HK-2 (cell line): ENCODE data around the gene ZNF432.
"Not testable (repeated sequence)": the region's sequence is repeated elsewhere in the genome, so short reads cannot be mapped to it uniquely, and the experiment has no call there.

Experiments
- DNase-seq: peaks from one replicate; pipeline ENCODE4 v3.0.0-alpha.2; 2018; ENCODE audit not compliant: unreplicated experiment

Gene ZNF432

DNA sequence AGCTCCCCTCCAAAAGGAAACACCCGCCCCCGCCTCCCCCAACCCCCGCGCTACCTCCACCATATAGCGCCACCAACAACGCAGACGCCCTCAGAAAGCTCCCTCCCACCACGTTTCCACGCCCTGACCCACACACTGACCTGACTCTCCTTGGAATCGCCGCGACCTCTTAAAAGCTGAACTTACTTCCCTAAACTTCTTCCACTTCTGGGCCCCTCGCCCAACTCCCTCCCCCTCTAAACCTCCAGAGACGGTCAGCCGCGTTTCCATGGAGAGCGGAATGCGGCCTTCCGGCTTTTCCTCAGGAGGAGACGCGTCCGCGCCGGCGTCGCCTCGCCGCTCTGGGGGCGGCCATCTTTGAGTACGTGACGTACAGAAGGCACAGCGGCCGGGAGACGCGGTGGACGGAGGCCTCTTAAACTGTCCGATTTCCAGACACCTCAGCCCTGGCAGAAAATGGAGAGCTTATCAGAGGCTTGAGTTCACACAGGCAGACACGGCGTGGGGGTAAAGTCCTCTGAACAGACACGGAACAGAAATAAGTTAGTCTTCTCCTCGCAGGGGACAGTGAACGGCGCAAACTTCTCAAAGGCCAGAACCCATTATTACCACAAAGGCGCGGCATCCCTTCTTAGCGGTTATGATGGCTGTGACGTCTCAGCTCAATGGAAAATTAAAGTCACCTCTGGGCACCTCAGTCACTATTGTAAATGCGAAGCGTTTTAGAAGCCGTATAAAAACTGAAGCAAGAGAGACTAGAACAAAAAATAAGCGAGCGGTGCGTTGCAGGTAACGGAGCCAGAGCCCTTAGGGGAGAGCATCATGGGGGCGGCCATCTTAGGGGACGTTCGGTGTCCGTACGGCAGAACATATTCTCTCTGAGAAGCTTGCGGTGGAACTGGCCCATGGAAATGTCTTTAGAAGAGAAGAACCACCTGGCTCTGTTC, at the start of gene ZNF432:
ZNF432 (minus strand) TSS at position 284 of the 947 bp plus-strand sequence. CDS start 1,970 bp downstream, outside the sequence.
- DNase-seq, result peak; percentile 92

DNA sequence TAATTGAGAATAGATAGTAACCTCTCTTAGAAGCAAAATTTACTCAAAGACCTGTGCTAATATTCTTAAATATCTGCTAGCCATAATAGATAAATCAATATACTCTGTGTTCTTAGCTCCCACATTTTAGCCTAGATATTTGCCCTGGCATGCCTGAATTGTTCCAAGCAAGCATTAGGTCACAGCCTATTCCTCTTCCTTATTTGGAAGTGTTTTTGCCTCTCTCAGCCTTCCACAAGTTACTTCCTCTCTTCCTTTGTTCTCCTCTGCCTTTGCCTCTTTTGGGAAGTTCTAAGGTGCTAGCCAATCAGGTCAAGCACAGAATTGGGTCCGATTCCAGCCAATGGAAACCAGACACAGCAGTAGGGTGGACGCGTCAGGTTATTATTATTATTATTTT, 47.8 kb upstream of the ZNF432 start:
- not testable (repeated sequence) for DNase-seq

DNA sequence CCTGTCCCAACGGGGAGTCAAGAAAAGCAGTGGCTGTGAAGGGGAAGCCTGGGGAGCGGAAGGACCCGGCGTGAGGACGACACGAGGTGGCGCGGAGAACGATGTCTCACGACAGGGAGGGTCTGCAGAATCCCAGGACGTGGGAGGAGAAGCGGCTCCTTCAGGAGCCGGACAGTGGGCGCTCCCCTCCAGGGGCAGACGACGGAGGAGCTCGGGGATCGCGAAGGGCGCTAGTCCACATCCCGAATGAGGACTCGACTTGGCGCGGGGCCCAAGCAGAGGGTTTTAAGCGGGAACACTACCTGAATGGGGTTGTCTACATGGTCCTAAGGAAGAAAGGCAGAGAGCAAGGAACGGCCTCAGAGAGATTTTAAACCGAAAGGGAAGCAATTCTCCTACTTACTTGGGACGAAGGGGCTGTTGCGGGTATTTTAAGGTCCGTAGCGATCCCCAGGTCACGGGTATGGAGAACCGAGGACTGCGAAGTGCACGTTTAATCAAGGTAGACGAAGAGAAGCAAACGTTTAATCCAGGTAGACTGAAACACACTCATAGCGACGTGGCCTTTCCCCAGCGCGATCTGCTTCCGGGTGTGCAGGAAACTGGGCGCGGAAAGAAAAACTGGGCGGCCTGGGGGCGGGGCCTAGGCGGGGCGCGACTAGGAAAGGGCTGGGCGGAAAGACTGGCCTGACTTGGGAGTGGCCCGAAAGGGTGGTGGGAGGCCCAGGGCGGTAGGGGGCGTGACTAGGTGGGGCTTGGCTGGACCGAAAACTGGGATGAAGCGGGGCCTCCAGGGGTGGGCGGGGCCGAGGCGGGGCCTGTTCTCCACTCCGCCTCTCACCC, 46.8 kb upstream of the ZNF432 start, which contains the start of gene ZNF841:
ZNF841 (minus strand) TSS at position 594 of the 843 bp plus-strand sequence. CDS start 10,964 bp downstream, outside the sequence.
- peak; percentile 95 for DNase-seq

DNA sequence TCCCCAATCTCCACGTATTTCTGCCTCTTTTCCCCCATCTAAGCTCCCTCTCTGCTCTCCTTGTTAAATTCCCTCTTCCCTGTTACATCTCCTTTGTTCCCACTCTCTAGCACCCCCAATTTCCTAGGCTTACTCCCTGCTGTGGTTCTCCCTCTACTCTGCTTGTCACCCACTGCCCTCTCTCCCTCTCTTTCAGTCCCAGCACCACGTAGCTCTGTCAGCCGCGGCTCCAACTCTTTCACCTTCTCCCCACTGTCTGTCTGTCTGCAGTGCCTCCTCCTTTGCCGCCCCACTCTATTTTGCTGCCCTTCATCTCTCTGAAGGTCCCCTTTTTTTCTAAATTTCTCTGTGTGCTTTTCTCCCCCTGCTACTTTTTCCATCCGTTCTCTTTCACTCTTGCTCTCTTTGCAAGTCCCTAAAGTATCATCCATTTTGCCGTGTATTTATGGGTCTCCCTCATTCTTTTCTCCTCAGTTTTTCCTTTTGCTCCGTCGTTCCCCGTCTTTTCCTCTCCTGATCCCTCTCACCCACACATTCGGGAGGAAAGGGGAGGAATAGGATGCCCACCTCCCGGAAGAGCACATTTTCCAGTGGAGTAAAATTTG, 46.0 kb upstream of the ZNF432 start:
- no peak for DNase-seq

DNA sequence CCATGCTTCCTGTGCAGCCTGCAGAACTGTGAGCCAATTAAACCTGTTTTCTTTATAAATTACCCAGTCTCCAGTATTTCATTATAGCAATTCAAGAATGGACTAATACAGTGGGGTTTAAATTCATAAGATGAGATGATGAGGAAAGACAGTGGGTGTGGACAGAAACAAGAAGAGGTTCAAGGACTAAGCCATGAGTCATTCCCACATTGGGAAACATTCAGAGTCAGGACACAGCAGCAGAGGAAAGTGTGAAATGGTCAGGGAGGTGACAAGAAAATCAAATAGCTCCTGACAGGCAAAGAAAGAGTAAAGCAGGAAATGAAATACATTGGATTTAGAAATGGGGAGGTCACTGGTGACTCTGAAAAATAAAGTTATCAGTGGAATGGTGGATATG, 37.8 kb upstream of the ZNF432 start:
- DNase-seq, result no peak

DNA sequence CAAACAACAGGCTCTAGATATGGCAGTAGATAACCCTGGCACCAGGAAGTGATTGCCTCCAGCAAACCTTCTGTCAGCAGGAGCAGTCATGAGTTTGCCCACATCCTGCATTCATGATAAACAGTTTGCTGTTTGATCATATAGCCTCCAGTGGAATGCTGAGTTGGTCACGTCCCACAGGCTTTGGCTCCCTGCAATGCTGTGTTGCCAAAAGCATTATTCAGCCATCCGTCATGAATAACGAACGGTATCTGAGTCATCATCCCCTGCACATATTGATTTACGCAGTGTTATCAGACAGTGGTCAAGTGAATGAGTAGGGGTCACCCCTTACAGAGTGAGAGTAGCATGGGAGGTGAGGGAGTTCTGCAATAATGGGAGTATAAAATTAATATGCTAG, 21.9 kb upstream of the ZNF432 start:
- DNase-seq, result no peak

DNA sequence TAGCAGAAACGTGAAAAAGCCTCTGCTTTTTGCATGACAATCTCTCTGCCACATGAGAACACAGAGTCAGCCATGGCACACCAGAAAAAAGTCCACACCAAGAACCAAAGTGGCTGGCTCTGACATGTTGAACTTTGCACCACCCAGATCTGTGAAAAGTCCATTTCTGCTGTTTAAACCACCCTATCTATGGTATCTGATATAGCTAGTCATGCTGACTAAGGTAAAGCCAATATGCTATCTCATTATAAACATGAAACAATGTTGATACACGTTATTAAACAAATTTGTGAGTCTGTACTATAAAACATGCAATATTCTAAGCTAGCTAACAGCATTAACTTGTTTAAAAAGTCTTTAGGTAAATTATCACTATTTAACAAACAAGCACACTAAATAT, 21.0 kb upstream of the ZNF432 start:
- DNase-seq, result no peak

DNA sequence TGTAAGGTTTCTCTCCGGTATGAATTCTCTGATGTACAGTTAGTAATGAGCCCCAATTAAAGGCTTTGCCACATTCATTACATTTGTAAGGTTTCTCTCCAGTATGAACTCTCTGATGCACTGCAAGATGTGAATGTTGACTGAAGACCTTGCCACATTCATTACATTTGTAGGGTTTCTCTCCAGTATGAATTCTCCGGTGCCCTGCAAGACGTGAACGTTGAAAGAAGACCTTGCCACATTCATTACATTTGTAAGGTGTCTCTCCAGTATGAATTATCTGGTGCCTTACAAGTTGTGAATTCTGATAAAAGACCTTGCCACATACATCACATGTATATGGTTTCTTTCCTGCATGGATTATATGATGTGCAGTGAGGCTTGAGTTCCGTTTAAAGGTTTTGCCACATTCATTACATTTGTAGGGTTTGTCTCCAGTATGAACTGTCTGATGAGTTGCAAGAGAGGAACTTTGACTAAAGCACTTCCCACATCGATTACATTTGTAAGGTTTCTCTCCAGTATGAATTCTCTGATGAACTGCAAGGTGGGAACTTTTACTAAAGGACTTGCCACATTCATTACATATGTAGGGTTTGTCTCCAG, 17.7 kb upstream of the ZNF432 start:
- no peak for DNase-seq

DNA sequence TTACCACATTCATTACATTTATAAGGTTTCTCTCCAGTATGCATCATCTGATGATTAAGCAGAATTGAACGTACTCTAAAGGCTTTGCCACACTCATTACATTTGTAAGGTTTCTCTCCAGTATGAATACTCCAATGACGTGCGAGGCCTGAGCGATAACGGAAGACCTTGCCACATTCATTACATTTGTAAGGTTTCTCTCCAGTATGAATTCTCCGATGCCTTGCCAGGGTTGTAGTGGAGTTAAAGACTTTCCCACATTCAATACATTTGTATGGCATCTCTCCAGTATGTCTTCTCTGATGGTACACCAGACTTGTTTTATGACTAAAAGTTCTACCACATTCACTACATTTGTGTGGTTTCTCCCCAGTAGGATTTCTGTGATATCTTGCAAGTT, 16.8 kb upstream of the ZNF432 start:
- DNase-seq, result no peak

DNA sequence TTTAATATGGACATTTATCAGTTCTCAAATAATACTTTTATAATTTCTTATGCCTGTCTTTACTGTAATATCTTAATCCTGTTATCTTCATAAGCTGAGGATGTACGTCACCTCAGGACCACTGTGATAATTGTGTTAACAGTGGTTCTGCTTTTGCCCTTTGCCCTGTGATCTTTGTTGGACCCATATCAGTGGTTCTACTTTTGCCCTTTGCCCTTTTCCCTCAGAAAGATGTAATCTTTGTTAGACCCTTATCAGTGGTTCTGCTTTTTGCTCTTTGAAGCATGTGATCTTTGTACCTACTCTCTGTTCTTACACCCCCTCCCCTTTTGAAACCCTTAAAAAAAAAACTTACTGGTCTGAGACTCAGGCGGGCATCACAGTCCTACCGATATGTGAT, 7.8 kb upstream of the ZNF432 start:
- DNase-seq, result not testable (repeated sequence)

DNA sequence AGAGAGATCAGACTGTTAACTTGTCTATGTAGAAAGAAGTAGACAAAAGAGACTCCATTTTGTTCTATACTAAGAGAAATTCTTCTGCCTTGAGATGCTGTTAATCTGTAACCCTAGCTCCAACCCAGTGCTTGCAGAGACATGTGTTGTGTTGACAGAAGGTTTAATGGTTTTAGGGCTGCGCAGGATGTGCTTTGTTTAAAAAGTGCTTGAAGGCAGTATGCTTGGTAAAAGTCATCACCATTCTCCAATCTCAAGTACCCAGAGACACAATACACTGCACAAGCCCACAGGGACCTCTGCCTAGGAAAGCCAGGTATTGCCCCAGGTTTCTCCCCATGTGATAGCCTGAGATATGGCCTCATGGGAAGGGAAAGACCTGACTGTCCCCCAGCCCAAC, 3.1 kb upstream of the ZNF432 start:
- not testable (repeated sequence) for DNase-seq

DNA sequence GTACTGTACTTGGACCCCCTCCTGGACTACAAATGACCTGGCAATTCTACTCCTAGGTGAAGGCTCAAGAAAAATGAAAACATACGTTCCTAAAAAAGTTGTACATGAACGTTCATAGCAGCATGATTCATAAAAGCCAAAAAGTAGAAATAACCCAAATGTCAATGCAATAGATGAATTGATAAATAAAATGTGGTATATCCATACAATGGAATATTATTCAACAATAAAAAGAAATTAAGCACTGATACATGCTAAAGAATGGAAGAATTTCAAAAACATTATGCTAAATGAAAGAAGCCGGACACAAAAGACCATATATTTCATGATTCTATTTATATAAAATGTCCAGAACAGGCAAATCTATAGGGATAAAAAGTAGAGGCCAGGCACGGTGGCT, 9.5 kb downstream of the ZNF432 start:
- DNase-seq, result no peak

DNA sequence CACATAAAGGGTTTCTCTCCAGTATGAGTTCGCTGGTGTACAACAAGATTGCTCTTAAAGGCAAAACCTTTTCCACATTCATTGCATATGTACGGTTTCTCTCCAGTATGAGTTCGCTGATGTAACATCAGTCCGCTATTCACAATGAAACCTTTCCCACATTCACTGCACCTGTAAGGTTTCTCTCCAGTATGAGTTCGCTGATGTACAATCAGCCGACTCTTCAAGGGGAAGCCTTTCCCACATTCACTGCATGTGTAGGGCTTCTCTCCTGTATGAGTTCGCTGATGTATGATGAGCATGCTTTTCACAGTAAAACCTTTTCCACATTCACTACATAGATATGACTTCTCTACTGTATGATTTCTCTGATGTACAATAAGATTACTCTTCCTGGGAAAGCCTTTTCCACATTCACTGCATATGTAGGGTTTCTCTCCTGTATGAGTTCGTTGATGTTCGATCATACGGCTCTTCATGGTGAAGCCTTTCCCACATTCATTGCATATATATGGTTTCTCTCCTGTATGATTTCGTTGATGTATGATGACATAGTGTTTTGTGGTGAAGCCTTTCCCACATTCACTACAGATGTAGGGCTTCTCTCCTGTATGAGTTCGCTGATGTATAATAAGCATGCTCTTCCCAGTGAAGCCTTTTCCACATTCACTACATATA, 14.4 kb downstream of the ZNF432 start:
- no peak for DNase-seq

DNA sequence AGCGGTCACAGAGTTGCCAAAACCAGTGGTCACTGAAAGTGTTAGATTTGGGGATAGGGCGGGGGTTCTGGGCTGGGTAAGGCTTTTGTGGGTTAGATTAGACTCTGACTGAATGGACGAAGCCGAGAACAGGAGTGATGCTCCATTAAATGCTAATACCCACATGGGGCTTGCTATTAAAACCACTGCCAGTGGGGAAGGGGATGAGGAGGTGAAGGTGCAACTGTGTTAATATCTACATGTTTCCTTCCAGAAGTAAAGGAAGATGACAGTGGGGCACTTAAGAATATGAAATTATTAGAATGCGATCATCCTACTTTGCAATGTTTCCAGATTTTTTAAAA, 19.9 kb downstream of the ZNF432 start:
- no peak for DNase-seq

DNA sequence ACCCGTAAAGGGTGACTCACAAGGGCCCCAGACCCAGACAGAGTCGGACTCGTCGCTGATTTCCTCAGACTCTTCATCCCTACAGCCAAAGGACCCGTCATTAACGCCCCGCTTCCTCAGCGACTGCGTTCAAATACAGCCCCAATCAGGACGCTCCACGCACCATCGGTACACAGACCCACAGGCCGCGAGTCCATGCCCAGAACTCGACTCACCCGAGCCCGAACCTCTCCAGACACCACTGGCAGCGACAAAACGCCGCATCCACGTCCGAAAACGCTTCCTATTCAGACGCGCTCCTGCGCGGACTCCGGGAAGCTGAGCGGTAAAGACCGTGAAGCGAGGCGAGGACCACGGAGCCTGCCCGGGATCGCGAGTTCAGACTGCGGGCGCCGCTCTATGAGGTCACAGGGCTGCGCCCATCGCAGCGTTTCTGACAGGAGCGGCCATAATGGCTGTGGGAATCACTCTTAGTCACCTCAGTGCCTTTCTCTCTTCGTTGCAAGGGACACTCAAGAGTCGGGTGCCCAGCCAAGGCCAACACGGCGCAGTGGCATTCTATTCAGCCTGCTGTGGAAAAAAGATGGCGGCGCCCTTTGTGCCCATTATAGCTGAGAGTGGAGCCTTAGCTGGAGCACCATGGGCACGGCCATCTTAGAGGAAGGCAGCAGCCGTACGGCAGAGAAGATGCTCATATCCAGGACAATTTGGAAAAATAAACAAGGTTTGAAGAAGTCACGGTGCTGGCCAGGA, 20.4 kb downstream of the ZNF432 start, which contains the start of gene ZNF614:
ZNF614 (minus strand) TSS at position 353 of the 753 bp plus-strand sequence. CDS start 2,634 bp downstream, outside the sequence.
- DNase-seq, result peak; percentile 87

DNA sequence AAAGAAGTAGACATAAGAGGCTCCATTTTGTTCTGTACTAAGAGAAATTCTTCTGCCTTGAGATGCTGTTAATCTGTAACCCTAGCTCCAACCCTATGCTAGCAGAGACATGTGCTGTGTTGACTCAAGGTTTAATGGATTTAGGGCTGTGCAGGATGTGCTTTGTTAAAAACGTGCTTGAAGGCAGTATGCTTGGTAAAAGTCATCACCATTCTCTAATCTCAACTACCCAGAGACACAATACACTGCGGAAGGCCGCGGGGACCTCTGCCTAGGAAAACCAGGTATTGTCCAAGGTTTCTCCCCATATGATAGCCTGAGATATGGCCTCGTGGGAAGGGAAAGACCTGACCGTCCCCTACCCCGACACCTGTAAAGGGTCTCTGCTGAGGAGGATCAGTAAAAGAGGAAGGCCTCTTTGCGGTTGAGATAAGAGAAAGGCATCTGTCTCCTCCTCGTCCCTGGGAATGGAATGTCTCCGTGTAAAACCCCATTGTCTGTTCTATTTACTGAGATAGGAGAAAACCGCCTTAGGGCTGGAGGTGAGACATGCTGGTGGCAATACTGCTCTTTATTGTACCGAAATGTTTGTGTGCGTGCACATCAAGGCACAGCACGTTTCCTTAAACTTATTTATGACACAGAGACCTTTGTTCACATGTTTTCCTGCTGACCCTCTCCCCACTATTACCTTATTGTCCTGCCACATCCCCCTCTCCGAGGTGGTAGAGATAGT, 22.2 kb downstream of the ZNF432 start:
- DNase-seq, result not testable (repeated sequence)

DNA sequence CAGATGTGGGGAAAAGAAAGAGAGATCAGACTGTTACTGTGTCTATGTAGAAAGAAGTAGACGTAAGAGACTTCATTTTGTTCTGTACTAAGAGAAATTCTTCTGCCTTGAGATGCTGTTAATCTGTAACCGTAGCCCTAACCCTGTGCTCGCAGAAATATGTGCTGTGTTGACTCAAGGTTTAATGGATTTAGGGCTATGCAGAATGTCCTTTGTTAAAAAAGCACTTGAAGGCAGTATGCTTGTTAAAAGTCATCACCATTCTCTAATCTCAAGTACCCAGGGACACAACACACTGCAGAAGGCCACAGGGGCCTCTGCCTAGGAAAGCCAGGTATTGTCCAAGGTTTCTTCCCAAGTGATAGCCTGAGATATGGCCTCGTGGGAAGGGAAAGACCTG, 24.2 kb downstream of the ZNF432 start:
- DNase-seq, result not testable (repeated sequence)

DNA sequence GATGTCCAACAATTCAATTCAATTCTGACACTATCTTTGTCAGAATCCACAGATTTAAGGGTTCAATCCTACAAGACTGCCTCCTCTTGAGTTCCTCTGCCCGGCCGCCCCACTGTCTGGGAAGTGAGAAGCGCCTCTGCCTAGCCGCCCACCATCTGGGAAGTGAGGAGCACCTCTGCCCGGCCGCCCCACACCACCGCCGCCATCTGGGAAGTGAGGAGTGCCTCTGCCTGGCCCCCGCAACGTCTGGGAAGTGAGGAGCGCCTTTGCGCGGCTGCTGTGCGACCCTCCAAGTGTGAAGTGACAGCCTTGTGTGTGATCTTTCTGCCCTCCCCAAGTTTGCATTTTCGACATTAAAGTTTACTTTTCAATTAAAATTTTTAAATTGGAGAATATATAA, 26.4 kb downstream of the ZNF432 start:
- no peak for DNase-seq

DNA sequence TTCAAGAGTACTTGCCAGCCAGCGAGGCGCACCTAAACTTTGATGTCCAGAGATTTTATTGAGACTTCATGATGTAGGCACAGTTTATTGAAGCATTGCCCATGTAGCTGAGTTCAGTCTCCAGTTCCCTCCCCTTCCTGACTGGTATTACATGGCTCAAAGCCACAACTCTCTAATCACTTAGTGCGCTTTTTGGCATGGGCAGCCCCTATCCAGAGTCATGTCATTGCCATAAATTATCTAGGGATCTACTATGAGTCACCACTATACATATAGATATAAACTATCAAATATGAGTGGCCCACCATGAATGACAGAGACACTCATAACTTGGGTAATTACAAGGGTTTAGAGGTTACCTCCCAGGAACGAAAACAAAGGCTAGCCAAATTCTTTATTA, 28.1 kb downstream of the ZNF432 start:
- DNase-seq, result no peak

DNA sequence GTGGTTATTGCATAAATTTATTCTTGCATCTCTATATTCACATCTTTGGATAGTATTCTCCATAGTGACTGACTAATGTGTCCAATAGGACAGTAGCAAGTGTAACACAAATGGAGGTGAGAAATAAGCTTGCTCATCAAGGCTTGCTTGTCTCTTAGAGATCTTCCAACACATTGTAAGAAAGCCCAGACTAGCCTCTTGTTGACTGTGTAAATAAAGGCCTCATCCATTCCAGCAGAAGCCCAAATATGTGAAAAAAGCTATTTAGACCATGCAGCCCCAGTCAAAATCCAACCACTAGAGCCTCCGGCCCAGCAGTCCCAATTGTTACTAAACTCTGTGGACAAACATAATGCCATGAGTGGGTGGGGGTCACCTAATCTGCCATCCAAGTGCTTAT, 38.0 kb downstream of the ZNF432 start:
- no peak for DNase-seq
